Measurements from ENCODE around the gene CEP170.

GRCh38 chr1:243272401-243272800, 17.3 kb upstream of the CEP170 start:
- TF ChIP-seq ZNF169 (tag by site-specific recombination; IDR thresholded peaks at IDR 0.05): no peak
- no peak for TF ChIP-seq CTCF (tag by site-specific recombination; IDR thresholded peaks at IDR 0.05)
- no peak for TF ChIP-seq ZBTB20 (tag by site-specific recombination; IDR thresholded peaks at IDR 0.05)
- no peak for TF ChIP-seq ZNF513 (tag by site-specific recombination; IDR thresholded peaks at IDR 0.05)
